GM23248 (cell line): ENCODE data around the gene SLC31A2.

Experiments used
- EZH2 ChIP-seq: fragments of 200-600 bp; sonication (generic); IDR thresholded peaks from 2 replicates; pipeline ENCODE4 v1.6.1; 2018; ENCODE audit warnings: antibody characterized with exemption, mild to moderate bottlenecking; ENCODE audit not compliant: insufficient read depth, poor library complexity, severe bottlenecking
- EZH2phosphoT487 ChIP-seq: fragments of 200-600 bp; sonication (generic); IDR thresholded peaks from 2 replicates; pipeline ENCODE4 v1.6.1; 2018; ENCODE audit warnings: antibody characterized with exemption, moderate library complexity, mild to moderate bottlenecking, low read depth; ENCODE audit not compliant: insufficient read depth

DNA sequence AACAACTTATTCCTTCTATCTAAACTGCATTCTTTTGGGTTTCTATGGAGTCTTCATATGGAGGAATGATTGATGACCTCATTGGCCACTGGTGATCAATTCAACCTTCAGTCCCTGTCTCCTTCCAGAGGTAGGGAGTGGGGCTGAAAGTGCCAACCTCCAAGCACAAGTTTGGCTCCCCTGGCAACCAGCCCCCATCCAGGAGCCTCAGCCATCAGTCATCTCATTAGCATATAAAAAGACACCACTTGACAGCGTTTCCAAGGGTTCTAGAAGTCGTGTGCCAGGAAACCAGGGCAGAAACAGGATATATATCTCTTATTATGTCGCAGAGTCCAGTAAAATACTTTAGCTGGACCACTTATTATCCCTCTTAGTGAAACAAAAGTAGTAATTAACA is 9.8 kb downstream of the SLC31A2 start:
- TF ChIP-seq EZH2phosphoT487 (no peak), EZH2 (no peak)
